Glutamatergic neuron (in vitro differentiated cells): ENCODE measurements around the gene BTG4. TPM values are rescaled to one million over a fixed set of nuclear protein-coding genes. Genes with fewer than 3 reads are reported as not detected.

Experiments used
- DNase-seq: peaks from one replicate; pipeline ENCODE4 v3.0.0; 2022
- H3K27ac Mint-ChIP-seq: one replicate; pipeline ENCODE4 v1.8.0; 2020; ENCODE audit warnings: mild to moderate bottlenecking, mixed read lengths, inconsistent platforms; ENCODE audit not compliant: unreplicated experiment
- H3K27me3 Mint-ChIP-seq: one replicate; pipeline ENCODE4 v1.8.0; 2020; ENCODE audit warnings: mild to moderate bottlenecking, moderate library complexity, mixed read lengths, inconsistent platforms; ENCODE audit not compliant: unreplicated experiment
- H3K36me3 Mint-ChIP-seq: one replicate; pipeline ENCODE4 v1.8.0; 2020; ENCODE audit warnings: mild to moderate bottlenecking, mixed read lengths, inconsistent platforms; ENCODE audit not compliant: unreplicated experiment
- H3K4me1 Mint-ChIP-seq: one replicate; pipeline ENCODE4 v1.8.0; 2020; ENCODE audit warnings: mild to moderate bottlenecking, low read depth, mixed read lengths, inconsistent platforms; ENCODE audit not compliant: unreplicated experiment
- H3K4me3 Mint-ChIP-seq: one replicate; pipeline ENCODE4 v1.8.0; 2020; ENCODE audit warnings: mild to moderate bottlenecking, mixed read lengths, inconsistent platforms; ENCODE audit not compliant: unreplicated experiment
- H3K9me3 Mint-ChIP-seq: one replicate; pipeline ENCODE4 v1.8.0; 2020; ENCODE audit warnings: mild to moderate bottlenecking, moderate library complexity, mixed read lengths, inconsistent platforms; ENCODE audit not compliant: unreplicated experiment
- total RNA-seq: library from RNA; stranded (reverse); fragmentation: NEBNext Ultra II Directional; extraction: Animal tissue kit (Norgen Biotek cat#: 25700); gene quantifications from one replicate; pipeline ENCODE4 v1.2.1, GENCODE V29; 2021; ENCODE audit not compliant: unreplicated experiment
- TF ChIP-seq, protein P1 (sequence below): fragments of 200-600 bp; sonication (generic); IDR thresholded peaks from one replicate; pipeline ENCODE4 v1.5.0; 2021; ENCODE audit not compliant: partially characterized antibody, unreplicated experiment

BTG4 gene
- total RNA-seq, 1 donor from 2014 or later = not detected

DNA sequence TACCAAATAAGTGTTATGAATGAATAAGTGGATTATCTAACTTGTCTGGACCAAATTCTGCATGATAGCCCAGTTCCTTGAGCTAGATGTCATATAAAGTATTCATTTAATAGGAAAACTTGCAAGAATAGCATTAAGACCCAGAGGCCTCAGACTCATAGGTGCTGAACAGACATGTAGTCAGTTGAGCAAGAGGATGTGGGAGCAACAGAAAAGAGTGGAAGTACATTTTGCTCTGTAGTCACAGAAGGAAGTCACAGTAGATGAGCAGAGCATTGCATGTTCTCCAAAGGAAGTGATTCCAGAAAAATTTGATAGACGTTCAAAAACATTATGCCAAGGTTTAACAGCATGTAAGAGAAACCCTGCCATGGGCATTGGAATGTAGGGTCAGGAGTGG is 11.9 kb upstream of the BTG4 start:
- no peaks in the 10 kb centered on the region for H3K4me1 Mint-ChIP-seq
- no peaks in the 10 kb centered on the region for H3K9me3 Mint-ChIP-seq
- TF ChIP-seq, protein P1, sequence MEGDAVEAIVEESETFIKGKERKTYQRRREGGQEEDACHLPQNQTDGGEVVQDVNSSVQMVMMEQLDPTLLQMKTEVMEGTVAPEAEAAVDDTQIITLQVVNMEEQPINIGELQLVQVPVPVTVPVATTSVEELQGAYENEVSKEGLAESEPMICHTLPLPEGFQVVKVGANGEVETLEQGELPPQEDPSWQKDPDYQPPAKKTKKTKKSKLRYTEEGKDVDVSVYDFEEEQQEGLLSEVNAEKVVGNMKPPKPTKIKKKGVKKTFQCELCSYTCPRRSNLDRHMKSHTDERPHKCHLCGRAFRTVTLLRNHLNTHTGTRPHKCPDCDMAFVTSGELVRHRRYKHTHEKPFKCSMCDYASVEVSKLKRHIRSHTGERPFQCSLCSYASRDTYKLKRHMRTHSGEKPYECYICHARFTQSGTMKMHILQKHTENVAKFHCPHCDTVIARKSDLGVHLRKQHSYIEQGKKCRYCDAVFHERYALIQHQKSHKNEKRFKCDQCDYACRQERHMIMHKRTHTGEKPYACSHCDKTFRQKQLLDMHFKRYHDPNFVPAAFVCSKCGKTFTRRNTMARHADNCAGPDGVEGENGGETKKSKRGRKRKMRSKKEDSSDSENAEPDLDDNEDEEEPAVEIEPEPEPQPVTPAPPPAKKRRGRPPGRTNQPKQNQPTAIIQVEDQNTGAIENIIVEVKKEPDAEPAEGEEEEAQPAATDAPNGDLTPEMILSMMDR = no peak
- DNase-seq = no peak
- no peaks in the 10 kb centered on the region for H3K36me3 Mint-ChIP-seq
- H3K27ac Mint-ChIP-seq = no peak overlapping the region
- no peak overlapping the region for H3K4me3 Mint-ChIP-seq
- no peaks in the 10 kb centered on the region for H3K27me3 Mint-ChIP-seq

DNA sequence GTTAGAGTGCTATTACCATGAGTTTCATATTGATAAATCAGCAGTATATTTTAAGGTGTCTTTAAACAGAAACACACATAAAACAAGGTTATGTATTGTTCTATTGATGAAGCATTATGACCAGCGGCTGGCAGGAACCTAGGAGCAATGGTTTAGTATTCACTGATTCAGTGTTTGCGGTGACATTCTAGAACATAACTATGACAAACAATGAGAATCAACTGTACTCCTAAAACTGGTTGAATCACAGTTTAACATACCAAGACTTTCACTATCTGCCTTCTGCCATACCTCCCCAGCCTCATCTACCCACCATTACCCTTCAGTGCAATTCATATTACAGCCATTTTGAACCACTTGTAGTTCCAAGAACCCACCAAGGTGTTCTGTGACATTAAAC is 11.2 kb upstream of the BTG4 start:
- no peak overlapping the region for H3K27ac Mint-ChIP-seq
- no peaks in the 10 kb centered on the region for H3K36me3 Mint-ChIP-seq
- no peak overlapping the region for H3K4me3 Mint-ChIP-seq
- no peaks in the 10 kb centered on the region for H3K4me1 Mint-ChIP-seq
- H3K9me3 Mint-ChIP-seq = no peaks in the 10 kb centered on the region
- no peaks in the 10 kb centered on the region for H3K27me3 Mint-ChIP-seq
- TF ChIP-seq, protein P1 = no peak
- DNase-seq = no peak

DNA sequence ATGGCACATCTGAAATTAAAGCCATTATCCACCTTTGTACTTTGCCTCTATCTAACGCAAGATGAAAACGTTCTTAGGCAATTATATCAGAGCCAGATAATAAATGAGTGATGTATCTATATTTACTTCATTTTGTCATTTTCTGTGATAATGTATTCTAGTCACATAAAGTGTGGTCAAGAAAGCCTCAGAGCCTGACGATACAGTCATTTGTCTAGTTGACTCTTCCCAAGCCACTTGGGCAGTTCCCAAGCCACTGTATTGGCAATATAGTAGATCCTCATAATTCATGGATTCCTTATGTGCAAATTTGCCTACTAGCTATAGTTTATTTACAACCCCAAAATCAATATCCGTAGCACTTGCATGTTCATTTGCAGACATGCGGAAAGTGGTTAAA is 10.2 kb upstream of the BTG4 start:
- no peak overlapping the region for H3K4me3 Mint-ChIP-seq

DNA sequence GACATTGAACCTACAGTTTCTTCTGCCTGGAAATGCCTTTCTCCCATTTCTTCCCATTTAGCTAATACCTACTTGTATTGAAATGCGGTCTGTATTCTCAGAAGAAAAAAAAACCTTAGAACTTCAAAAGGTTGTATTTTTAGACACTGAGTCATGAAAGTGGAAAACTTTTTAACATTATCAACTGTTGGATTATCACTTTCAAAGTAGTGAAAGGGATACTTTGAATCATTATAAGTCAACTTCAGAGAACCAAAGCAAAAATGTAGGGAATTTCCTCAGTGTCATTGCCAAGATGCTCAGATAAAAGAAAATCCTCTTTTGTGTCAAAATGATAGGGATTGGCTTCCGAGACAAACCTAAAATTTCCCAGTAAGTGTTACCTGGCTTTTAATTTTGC is 8.9 kb upstream of the BTG4 start:
- Mint-ChIP-seq H3K4me3 (no peak overlapping the region), H3K36me3 (no peaks in the 10 kb centered on the region), H3K9me3 (no peaks in the 10 kb centered on the region), H3K4me1 (no peaks in the 10 kb centered on the region), H3K27ac (no peak overlapping the region), H3K27me3 (no peaks in the 10 kb centered on the region)
- no peak for DNase-seq
- TF ChIP-seq, protein P1 = no peak

More for the DNA sequence above, 10.2 kb upstream of the BTG4 start:
- no peaks in the 10 kb centered on the region for H3K36me3 Mint-ChIP-seq
- H3K4me1 Mint-ChIP-seq = no peaks in the 10 kb centered on the region
- H3K27ac Mint-ChIP-seq = no peak overlapping the region
- H3K9me3 Mint-ChIP-seq = no peaks in the 10 kb centered on the region
- H3K27me3 Mint-ChIP-seq = no peaks in the 10 kb centered on the region
- TF ChIP-seq, protein P1 = no peak
- no peak for DNase-seq

DNA sequence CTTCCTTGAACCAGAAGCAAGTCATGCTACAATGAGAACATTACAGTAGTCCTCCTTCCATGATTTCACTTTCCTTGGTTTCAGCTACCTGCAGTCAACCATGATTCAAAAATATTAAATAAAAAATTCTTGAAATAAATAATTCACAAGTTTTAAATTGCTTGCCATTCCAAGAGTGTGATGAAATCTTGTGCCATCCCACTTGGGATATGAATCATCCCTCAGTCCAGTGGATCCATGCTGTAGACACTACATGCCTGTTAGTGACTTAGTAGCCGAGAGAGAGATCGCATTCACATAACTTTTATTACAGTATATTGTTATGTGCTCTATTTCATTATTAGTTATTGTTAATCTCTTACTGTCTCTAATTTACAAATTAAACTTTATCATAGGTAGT is 8.4 kb upstream of the BTG4 start:
- Mint-ChIP-seq H3K4me3 (no peak overlapping the region), H3K36me3 (no peaks in the 10 kb centered on the region), H3K27me3 (no peaks in the 10 kb centered on the region), H3K27ac (no peak overlapping the region), H3K4me1 (no peaks in the 10 kb centered on the region), H3K9me3 (no peaks in the 10 kb centered on the region)
- no peak for DNase-seq
- TF ChIP-seq, protein P1 = no peak
